Mesendoderm (in vitro differentiated cells): Measurements from ENCODE around the gene ADD3.

Experiments
- DNase-seq: peaks from one replicate; pipeline ENCODE4 v3.0.0; 2013
- H2AK5ac ChIP-seq: 2 replicates; pipeline ENCODE4 v1.6.1; 2013; ENCODE audit warnings: low read length, inconsistent platforms
- H2BK120ac ChIP-seq: 2 replicates; pipeline ENCODE4 v1.6.1; 2013; ENCODE audit warnings: low read depth, mild to moderate bottlenecking, low read length, moderate library complexity, mixed read lengths
- H2BK15ac ChIP-seq: replicated peaks from 2 replicates; pipeline ENCODE4 v1.6.1; 2013; ENCODE audit warnings: low read depth, mild to moderate bottlenecking, moderate library complexity
- H2BK5ac ChIP-seq: 2 replicates; pipeline ENCODE4 v1.6.1; 2013; ENCODE audit warnings: low read length, inconsistent platforms
- H3K18ac ChIP-seq: 2 replicates; pipeline ENCODE4 v1.6.1; 2013; ENCODE audit warnings: mild to moderate bottlenecking, low read length, mixed read lengths
- H3K23ac ChIP-seq: one replicate; pipeline ENCODE4 v1.6.1; 2013; ENCODE audit warnings: low read length
- H3K27ac ChIP-seq: 2 replicates; pipeline ENCODE4 v1.5.1; 2013; ENCODE audit warnings: low read depth, mild to moderate bottlenecking, inconsistent platforms, low read length, moderate library complexity
- H3K27me3 ChIP-seq: 2 replicates; pipeline ENCODE4 v1.6.1; 2013; ENCODE audit warnings: low read length, control low read depth, mild to moderate bottlenecking, inconsistent platforms; ENCODE audit not compliant: insufficient read depth, poor library complexity
- H3K36me3 ChIP-seq: 2 replicates; pipeline ENCODE4 v1.6.1; 2013; ENCODE audit warnings: low read length, inconsistent platforms; ENCODE audit not compliant: control insufficient read depth, insufficient read depth
- H3K4ac ChIP-seq: one replicate; pipeline ENCODE4 v1.6.1; 2013; ENCODE audit warnings: low read depth, mild to moderate bottlenecking, low read length, moderate library complexity
- H3K4me1 ChIP-seq: 2 replicates; pipeline ENCODE4 v1.6.1; 2013; ENCODE audit warnings: low read depth, low read length, inconsistent platforms; ENCODE audit not compliant: control insufficient read depth
- H3K4me2 ChIP-seq: 2 replicates; pipeline ENCODE4 v1.6.1; 2013; ENCODE audit warnings: low read length
- H3K4me3 ChIP-seq: 2 replicates; pipeline ENCODE4 v1.5.1; 2013; ENCODE audit warnings: mild to moderate bottlenecking, low read length
- H3K56ac ChIP-seq: one replicate; pipeline ENCODE4 v1.6.1; 2013; ENCODE audit warnings: low read length
- H3K79me1 ChIP-seq: 2 replicates; pipeline ENCODE4 v1.6.1; 2013; ENCODE audit warnings: low read length, inconsistent platforms
- H3K79me2 ChIP-seq: 2 replicates; pipeline ENCODE4 v1.6.1; 2013; ENCODE audit warnings: mild to moderate bottlenecking, low read length; ENCODE audit not compliant: control insufficient read depth, insufficient read depth
- H3K9ac ChIP-seq: 2 replicates; pipeline ENCODE4 v1.6.1; 2013; ENCODE audit warnings: low read length, inconsistent platforms
- H4K5ac ChIP-seq: one replicate; pipeline ENCODE4 v1.6.1; 2013; ENCODE audit warnings: low read length
- H4K8ac ChIP-seq: one replicate; pipeline ENCODE4 v1.6.1; 2013; ENCODE audit warnings: low read depth, mild to moderate bottlenecking, control low read depth, low read length, moderate library complexity
- WGBS: extraction: QIAGEN DNeasy Blood & Tissue Kit; methylation state at CpG from one replicate; pipeline ENCODE4 v1.1.7; 2013; ENCODE audit warnings: low lambda C conversion rate, missing lambda C conversion rate; ENCODE audit not compliant: insufficient coverage; ENCODE audit errors: extremely low coverage; 5-methylcytosine and 5-hydroxymethylcytosine counted together

ADD3 gene

DNA sequence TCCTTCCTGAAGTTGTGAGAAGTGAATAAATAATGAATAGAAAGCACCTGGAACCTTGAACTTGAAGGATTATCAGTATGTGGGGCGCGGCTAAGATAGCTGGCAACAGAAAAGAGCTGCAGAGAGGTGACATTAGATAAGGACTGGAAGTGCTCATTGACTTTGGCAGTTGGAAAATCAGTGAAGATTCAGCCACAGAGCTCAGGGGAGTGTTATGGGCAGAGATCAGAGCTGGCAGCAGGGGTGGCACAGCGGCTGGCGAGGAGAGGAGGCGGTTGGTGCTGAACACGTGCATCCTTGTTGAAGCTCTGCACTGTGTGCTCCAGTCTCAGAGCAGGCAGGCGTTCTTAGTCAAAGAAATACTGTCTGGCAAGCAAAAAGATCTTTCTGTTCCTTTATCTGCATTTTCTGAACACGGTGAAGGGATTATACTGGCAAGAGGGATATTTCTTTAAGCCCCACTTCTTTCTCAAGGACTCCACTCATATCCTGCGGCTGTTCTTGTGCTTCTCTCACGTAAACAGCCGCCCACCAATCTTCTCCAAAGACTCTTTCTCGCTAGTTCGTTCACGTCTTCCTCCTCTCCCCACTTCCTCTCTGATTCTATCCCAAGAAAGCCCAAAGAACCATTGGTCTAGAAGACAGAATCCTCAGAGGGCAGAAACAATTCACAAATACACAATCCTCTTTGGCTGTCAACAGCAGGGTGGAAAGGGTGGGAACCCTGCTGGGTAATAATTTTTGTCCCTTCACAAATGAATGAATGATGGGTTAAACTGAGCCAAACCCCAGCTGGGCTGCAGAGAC lies 38.6 kb upstream of the ADD3 start:
- DNase-seq = peak; percentile 72
- H4K5ac ChIP-seq = no peak overlapping the region
- no peak overlapping the region for H3K4ac ChIP-seq
- peak overlapping the region; percentile 61 for H3K18ac ChIP-seq
- peak overlapping the region; percentile 66 for H2BK5ac ChIP-seq
- H3K4me2 ChIP-seq = no peak overlapping the region
- H3K4me1 ChIP-seq = peaks cover 8% of the 10 kb centered on the region
- no peak overlapping the region for H3K56ac ChIP-seq
- H3K27ac ChIP-seq = no peak overlapping the region
- no peak overlapping the region for H3K9ac ChIP-seq
- H3K36me3 ChIP-seq = no peaks in the 10 kb centered on the region
- H3K79me2 ChIP-seq = no peaks in the 10 kb centered on the region
- no peak overlapping the region for H3K4me3 ChIP-seq
- no peaks in the 10 kb centered on the region for H3K79me1 ChIP-seq
- no peak overlapping the region for H4K8ac ChIP-seq
- H3K23ac ChIP-seq = no peak overlapping the region
- WGBS = no CpG with 5 or more reads among the region's 14 CpGs
- no peak overlapping the region for H2BK15ac ChIP-seq
- H3K27me3 ChIP-seq = no peaks in the 10 kb centered on the region
- H2AK5ac ChIP-seq = no peak overlapping the region
- no peak overlapping the region for H2BK120ac ChIP-seq

DNA sequence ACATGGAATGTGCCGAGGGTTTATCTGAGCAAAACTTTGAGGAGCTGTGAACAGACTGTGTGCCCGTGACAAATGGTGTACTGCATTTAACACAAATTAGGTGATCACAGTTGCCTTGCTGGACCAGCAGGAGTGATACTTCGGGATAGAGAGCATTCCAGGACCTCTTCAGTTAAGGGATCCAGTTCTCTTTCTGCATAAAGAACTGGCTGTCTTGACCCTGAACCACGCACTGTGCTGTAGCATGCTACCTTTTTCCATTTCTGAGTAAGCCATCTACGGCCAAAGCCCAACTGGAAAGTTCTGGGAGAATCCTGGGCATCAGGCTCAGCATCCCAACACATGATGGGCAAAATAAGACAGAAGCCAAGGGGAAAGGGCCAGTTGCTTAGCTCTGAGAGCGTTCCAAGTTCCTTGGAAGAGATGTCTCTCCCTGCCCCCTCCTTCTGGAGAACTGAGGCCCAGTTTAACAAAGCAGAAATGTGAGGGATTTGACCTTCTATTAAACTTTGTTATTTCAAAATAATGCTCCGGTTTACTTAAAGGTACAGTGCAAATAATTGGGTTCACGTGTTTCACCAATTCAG lies 37.9 kb upstream of the ADD3 start:
- Histone ChIP-seq H2BK5ac (peak overlapping the region; percentile 73), H3K4me2 (no peak overlapping the region), H3K27me3 (no peaks in the 10 kb centered on the region), H3K56ac (peak overlapping the region; percentile 28), H3K79me1 (no peaks in the 10 kb centered on the region), H3K4me1 (peaks cover 8% of the 10 kb centered on the region), H4K8ac (no peak overlapping the region), H2BK15ac (no peak overlapping the region), H3K18ac (no peak overlapping the region), H3K4ac (no peak overlapping the region), H4K5ac (no peak overlapping the region), H3K79me2 (no peaks in the 10 kb centered on the region), H3K36me3 (no peaks in the 10 kb centered on the region), H2AK5ac (no peak overlapping the region), H3K27ac (peak overlapping the region; percentile 21), H3K4me3 (no peak overlapping the region), H3K9ac (no peak overlapping the region), H3K23ac (no peak overlapping the region), H2BK120ac (no peak overlapping the region)
- no CpG with 5 or more reads among the region's 8 CpGs for WGBS
- DNase-seq = peak; percentile 85

DNA sequence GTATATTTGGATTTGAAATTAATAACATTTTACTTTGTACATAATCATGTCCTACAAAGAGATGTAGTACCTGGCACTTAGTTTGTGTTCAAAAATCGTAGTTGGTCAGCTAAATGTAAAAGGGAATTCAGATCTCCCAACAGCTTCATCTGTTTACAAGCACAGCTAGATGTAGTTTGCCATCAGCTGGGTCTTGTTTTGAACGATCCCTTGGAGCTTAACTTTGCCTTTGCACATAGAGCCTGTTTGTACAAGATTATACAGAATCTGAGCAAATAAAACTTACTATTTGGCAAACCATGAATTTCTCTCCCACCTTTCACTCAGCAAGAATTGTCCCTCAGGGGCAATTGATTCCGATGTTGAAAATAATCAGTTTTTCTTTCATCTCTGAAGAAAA lies 36.1 kb upstream of the ADD3 start:
- H2BK5ac ChIP-seq = no peak overlapping the region
- H3K9ac ChIP-seq = no peak overlapping the region
- H3K79me2 ChIP-seq = no peaks in the 10 kb centered on the region
- H3K4ac ChIP-seq = no peak overlapping the region
- H3K4me2 ChIP-seq = no peak overlapping the region
- H4K5ac ChIP-seq = no peak overlapping the region
- H3K23ac ChIP-seq = no peak overlapping the region
- H2BK15ac ChIP-seq = no peak overlapping the region
- no peak overlapping the region for H3K4me3 ChIP-seq
- H3K36me3 ChIP-seq = no peaks in the 10 kb centered on the region
- no peaks in the 10 kb centered on the region for H3K79me1 ChIP-seq
- no peak overlapping the region for H3K18ac ChIP-seq
- no peaks in the 10 kb centered on the region for H3K27me3 ChIP-seq
- peaks cover 8% of the 10 kb centered on the region for H3K4me1 ChIP-seq
- H4K8ac ChIP-seq = no peak overlapping the region
- no peak overlapping the region for H3K27ac ChIP-seq
- H2AK5ac ChIP-seq = no peak overlapping the region
- no peak overlapping the region for H2BK120ac ChIP-seq
- no peak for DNase-seq
- no CpG with 5 or more reads among the region's 3 CpGs for WGBS
- H3K56ac ChIP-seq = no peak overlapping the region

DNA sequence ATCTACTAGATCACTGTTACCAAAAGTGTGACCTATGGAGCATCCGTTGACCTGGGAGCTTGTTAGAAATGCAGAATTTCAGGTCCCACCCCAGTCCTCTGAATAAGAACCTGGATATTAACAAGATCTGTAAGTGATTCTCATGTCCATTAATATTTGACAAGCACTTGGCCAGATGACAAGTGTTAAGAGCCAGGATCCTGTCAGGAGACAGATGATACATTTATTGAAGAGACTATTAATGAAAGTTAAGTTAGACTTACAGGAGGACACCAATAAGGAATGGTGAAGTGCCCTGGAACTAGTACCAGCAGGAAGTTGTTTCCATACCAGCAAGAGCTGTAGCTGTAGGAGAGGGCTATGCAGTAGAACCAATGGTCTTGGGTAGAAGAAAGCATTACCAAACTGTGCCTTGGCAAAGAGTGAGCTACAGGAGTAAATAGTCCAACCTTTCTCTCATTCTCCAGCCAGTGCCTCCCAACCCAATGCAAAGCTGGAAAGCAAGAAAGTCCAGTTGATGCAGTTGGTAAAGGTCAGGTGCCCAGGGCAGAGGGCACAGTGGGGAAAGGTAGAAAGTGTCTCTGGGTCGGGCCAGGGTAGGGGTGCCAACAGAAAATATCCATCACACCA lies 35.3 kb upstream of the ADD3 start:
- H3K27ac ChIP-seq = no peak overlapping the region
- H3K23ac ChIP-seq = no peak overlapping the region
- no CpG with 5 or more reads among the region's 2 CpGs for WGBS
- no peak overlapping the region for H2BK5ac ChIP-seq
- no peak overlapping the region for H4K8ac ChIP-seq
- H2BK15ac ChIP-seq = no peak overlapping the region
- no peak overlapping the region for H2AK5ac ChIP-seq
- H3K36me3 ChIP-seq = no peaks in the 10 kb centered on the region
- H3K27me3 ChIP-seq = no peaks in the 10 kb centered on the region
- no peak overlapping the region for H2BK120ac ChIP-seq
- no peak overlapping the region for H3K4ac ChIP-seq
- no peak overlapping the region for H4K5ac ChIP-seq
- H3K4me1 ChIP-seq = peaks cover 4% of the 10 kb centered on the region
- H3K79me1 ChIP-seq = no peaks in the 10 kb centered on the region
- no peak overlapping the region for H3K56ac ChIP-seq
- H3K79me2 ChIP-seq = no peaks in the 10 kb centered on the region
- no peak for DNase-seq
- H3K9ac ChIP-seq = no peak overlapping the region
- H3K4me3 ChIP-seq = no peak overlapping the region
- H3K18ac ChIP-seq = no peak overlapping the region
- no peak overlapping the region for H3K4me2 ChIP-seq

DNA sequence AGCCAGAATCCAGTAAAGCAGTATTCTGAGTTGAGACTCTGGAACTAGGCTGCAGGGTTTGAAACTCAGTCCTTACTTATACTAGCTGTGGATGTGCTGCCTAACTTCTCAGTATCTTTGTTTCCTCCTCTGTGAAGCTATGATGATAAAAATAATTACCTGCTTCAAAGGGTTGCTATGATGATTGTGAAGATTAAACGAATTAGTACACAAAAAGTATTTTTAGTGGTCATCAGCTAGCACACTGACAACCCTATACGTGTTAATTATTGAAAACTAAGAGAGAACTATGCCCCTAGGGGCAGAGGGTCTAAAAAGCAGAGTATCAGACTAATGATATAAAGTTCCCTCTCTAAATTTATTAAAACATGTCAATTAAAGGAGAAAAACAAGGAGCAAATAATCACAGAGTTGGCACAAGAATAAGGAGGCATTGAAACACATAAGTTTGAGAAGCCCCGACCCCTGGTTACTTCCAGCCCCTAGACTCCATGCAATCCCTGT lies 34.4 kb upstream of the ADD3 start:
- no peak overlapping the region for H3K9ac ChIP-seq
- H3K18ac ChIP-seq = no peak overlapping the region
- H2AK5ac ChIP-seq = no peak overlapping the region
- H2BK5ac ChIP-seq = no peak overlapping the region
- no peaks in the 10 kb centered on the region for H3K27me3 ChIP-seq
- WGBS = no CpG with 5 or more reads among the region's 3 CpGs
- no peaks in the 10 kb centered on the region for H3K36me3 ChIP-seq
- H3K56ac ChIP-seq = no peak overlapping the region
- H3K4me2 ChIP-seq = no peak overlapping the region
- H3K79me2 ChIP-seq = no peaks in the 10 kb centered on the region
- H3K4ac ChIP-seq = no peak overlapping the region
- no peaks in the 10 kb centered on the region for H3K79me1 ChIP-seq
- H3K4me3 ChIP-seq = no peak overlapping the region
- H2BK120ac ChIP-seq = no peak overlapping the region
- peaks cover 4% of the 10 kb centered on the region for H3K4me1 ChIP-seq
- no peak overlapping the region for H4K5ac ChIP-seq
- no peak overlapping the region for H2BK15ac ChIP-seq
- no peak overlapping the region for H4K8ac ChIP-seq
- no peak for DNase-seq
- no peak overlapping the region for H3K27ac ChIP-seq
- H3K23ac ChIP-seq = no peak overlapping the region
